HFF-Myc (cell line): ENCODE data around the gene GABRA5.
A peak's percentile ranks its signal among the peaks of the same experiment; 100 is the strongest.
"Not testable (repeated sequence)": the region's sequence is repeated elsewhere in the genome, so short reads cannot be mapped to it uniquely, and the experiment has no call there.

Experiments used
- DNase-seq: peaks from one replicate; pipeline ENCODE4 v3.0.0-alpha.2; 2011; ENCODE audit warnings: low read depth; ENCODE audit errors: extremely low read depth
- H3K4me3 ChIP-seq: replicated peaks from 2 replicates; pipeline ENCODE4 v1.5.1; 2011; ENCODE audit warnings: low read depth, mild to moderate bottlenecking, control low read depth, low read length
- TF ChIP-seq, protein P1 (sequence below): IDR thresholded peaks from 2 replicates; pipeline ENCODE4 v1.5.1; 2012; ENCODE audit warnings: mild to moderate bottlenecking, low read depth, low read length, control low read depth; ENCODE audit errors: missing control alignments

GABRA5 gene

DNA sequence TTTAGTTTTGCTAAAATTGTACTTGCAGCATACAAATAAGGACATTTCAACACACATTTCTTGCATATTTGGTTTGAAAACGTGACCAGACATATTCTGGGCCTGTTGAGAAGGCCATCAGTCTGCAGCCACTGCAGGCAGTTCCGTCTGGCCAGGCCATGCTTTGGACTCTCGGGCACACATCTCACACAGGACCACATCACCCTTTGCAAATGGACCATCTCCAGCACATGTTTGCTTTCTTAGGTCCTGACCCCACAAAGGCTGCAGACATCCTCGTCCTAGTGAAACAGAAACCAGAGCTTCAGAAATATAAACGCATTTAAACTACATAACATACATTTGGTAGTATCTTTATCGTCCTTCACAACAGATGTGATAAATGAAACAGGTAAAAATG lies 24.1 kb downstream of the GABRA5 start:
- DNase-seq, result no peak
- no peak overlapping the region for H3K4me3 ChIP-seq
- TF ChIP-seq, protein P1, sequence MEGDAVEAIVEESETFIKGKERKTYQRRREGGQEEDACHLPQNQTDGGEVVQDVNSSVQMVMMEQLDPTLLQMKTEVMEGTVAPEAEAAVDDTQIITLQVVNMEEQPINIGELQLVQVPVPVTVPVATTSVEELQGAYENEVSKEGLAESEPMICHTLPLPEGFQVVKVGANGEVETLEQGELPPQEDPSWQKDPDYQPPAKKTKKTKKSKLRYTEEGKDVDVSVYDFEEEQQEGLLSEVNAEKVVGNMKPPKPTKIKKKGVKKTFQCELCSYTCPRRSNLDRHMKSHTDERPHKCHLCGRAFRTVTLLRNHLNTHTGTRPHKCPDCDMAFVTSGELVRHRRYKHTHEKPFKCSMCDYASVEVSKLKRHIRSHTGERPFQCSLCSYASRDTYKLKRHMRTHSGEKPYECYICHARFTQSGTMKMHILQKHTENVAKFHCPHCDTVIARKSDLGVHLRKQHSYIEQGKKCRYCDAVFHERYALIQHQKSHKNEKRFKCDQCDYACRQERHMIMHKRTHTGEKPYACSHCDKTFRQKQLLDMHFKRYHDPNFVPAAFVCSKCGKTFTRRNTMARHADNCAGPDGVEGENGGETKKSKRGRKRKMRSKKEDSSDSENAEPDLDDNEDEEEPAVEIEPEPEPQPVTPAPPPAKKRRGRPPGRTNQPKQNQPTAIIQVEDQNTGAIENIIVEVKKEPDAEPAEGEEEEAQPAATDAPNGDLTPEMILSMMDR, result no peak

- no peak overlapping the region for H3K4me3 ChIP-seq
- TF ChIP-seq, protein P1, result peak; percentile 63
- DNase-seq, result peak; percentile 30
Measured at GRCh38 chr15:26891448-26892181, 24.8 kb downstream of the GABRA5 start.

- H3K4me3 ChIP-seq, result no peak overlapping the region
- TF ChIP-seq, protein P1, result no peak
- DNase-seq, result no peak
Measured at GRCh38 chr15:26892182-26892518, 25.3 kb downstream of the GABRA5 start.

DNA sequence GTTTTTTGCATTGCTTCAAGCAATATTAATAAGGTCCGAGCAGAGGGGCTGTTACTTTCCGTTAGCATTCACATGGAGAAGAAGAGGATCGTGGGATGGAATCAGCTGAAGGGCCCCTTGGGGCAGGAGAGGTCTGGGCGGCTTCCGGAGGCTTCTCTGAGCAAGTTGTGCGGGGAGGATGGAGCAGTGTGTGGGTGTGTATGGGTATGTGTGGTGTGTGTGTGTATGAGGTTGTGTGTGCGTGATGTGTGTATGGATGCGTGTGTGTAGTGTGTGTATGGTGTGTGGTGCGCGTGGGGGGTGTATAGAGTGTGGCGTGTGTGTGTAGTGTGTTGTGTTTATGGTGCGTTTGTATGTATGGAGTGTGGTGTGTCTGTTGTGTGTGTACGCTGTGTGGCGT lies 25.8 kb downstream of the GABRA5 start:
- TF ChIP-seq, protein P1, result no peak
- no peak overlapping the region for H3K4me3 ChIP-seq
- DNase-seq, result no peak

GRCh38 chr15:26893351-26894065 lies 26.6 kb downstream of the GABRA5 start:
- DNase-seq, result no peak
- TF ChIP-seq, protein P1, result no peak
- no peak overlapping the region for H3K4me3 ChIP-seq

- no peak for DNase-seq
- TF ChIP-seq, protein P1, result no peak
- H3K4me3 ChIP-seq, result no peak overlapping the region
Measured at GRCh38 chr15:26894181-26894580, 27.3 kb downstream of the GABRA5 start.

DNA sequence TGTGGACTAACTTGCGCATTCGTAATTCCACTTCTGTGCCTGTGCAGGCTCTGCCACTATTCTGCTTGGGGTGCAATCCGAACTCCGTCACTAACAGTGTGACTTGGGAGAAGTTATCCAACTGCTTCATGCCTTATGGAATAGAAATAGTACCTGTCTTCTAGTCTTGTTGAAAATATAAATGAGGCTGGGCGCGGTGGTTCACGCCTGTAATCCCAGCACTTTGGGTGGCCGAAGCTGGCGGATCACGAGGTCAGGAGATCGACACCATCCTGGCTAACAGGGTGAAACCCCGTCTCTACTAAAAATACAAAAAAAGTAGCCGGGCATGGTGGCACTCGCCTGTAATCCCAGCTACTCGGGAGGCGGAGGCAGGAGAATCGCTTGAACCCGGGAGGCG lies 28.5 kb downstream of the GABRA5 start:
- H3K4me3 ChIP-seq, DNase-seq: not testable (repeated sequence)
